ENCODE data around the gene PTPRN2. TPM values are rescaled to one million over a fixed set of nuclear protein-coding genes. Genes with fewer than 3 reads are reported as not detected.

The PTPRN2 gene
- total and polyA plus RNA-seq, 2 of the 8 experiments (the other 6 are each of a cell fraction or from before 2014, with no cell fraction given): 2.6 to 4.5 TPM

- H2BK15ac ChIP-seq (ENCODE audit: low read length): no peak overlapping the region
- no peak overlapping the region for H3K9ac ChIP-seq (replicated peaks in 1 of 4; ENCODE audit: extremely low read depth in 1 of 4, low read depth in 3 of 4, low read length in 3 of 4)
- no peaks in the 10 kb centered on the region for H3K79me1 ChIP-seq (ENCODE audit: low read depth, low read length)
- H3K4ac ChIP-seq (replicated peaks; ENCODE audit: insufficient read length, low read depth, low read length): peak overlapping the region; percentile 16
- H3K9me3 ChIP-seq (ENCODE audit: insufficient read depth in 2 of 2, low read depth in 1 of 2, low read length in 1 of 2): no peaks in the 10 kb centered on the region; a peak in 1 of 4 replicates
- ChIA-PET POLR2A (ENCODE audit: partially characterized antibody) (no interaction called here), CTCF (ENCODE audit: partially characterized antibody) (no interaction called here)
- H4K91ac ChIP-seq (replicated peaks; ENCODE audit: insufficient read length, low read length): peak overlapping the region; percentile 57
- no peak overlapping the region for H2BK120ac ChIP-seq (replicated peaks; ENCODE audit: low read depth, low read length)
- no peaks in the 10 kb centered on the region for H3K79me2 ChIP-seq (ENCODE audit: control insufficient read depth in 1 of 2, insufficient read depth in 2 of 2, low read length in 2 of 2)
- H3K4me1 ChIP-seq (replicated peaks in 1 of 4; ENCODE audit: control insufficient read depth in 3 of 4, insufficient read depth in 4 of 4, low read length in 3 of 4): peaks cover 2 to 8% (median 5%) of the 10 kb centered on the region in 4 experiments; a peak in 6 of 7 replicates
- no peaks in the 10 kb centered on the region; the same call in 1 of the 2 replicates for H3K23me2 ChIP-seq (ENCODE audit: low read depth, low read length)
- no peak overlapping the region for H2BK20ac ChIP-seq (ENCODE audit: low read length)
- H2BK5ac ChIP-seq (ENCODE audit: low read depth, low read length): no peak overlapping the region
- FAIRE-seq (no peak), DNase-seq (ENCODE audit: low read depth in 1 of 2, low spot score in 2 of 2) (no peak)
- H3K14ac ChIP-seq (ENCODE audit: insufficient read length): no peak overlapping the region
- WGBS, 2 experiments (ENCODE audit: extremely low coverage in 1 of 2, insufficient coverage in 1 of 2, insufficient read length in 1 of 2, insufficient replicate concordance in 2 of 2, low coverage in 1 of 2, low lambda C conversion rate in 2 of 2, missing lambda C conversion rate in 1 of 2): 86% methylated on average over 15 of the region's 15 CpGs; no CpG with 5 or more reads in 1 of the 2 experiments
- no peak overlapping the region for H3K27ac ChIP-seq (ENCODE audit: low read depth, low read length)
- H3K18ac ChIP-seq (ENCODE audit: extremely low read depth, low read length): no peak overlapping the region
- H4K5ac ChIP-seq (ENCODE audit: insufficient read length, low read depth, low read length): no peak overlapping the region
- no peak overlapping the region; the same call in 1 of the 2 replicates for H2AK5ac ChIP-seq (ENCODE audit: low read depth, low read length)
- no peak overlapping the region for H3K56ac ChIP-seq (replicated peaks; ENCODE audit: insufficient read length, low read depth, low read length)
- TF ChIP-seq TAF7 (optimal IDR thresholded peaks at IDR 0.05; ENCODE audit: borderline replicate concordance, low read depth, low read length) (no peak), SIRT6 (IDR thresholded peaks at IDR 0.05; ENCODE audit: low read length) (no peak), CTBP2 (IDR thresholded peaks at IDR 0.05; ENCODE audit: borderline replicate concordance, insufficient read depth, insufficient read length, low read length) (no peak), CBX5 (IDR thresholded peaks at IDR 0.05; ENCODE audit: low read depth, low read length) (no peak), SP1 (IDR thresholded peaks at IDR 0.05; ENCODE audit: low read depth, low read length) (no peak), CREB1 (IDR thresholded peaks at IDR 0.05) (no peak), POLR2A (IDR thresholded peaks at IDR 0.05; ENCODE audit: control extremely low read depth in 1 of 2, low read depth in 2 of 2, low read length in 2 of 2) (no peak), SP4 (IDR thresholded peaks at IDR 0.05; ENCODE audit: low read length) (no peak), FOSL1 (IDR thresholded peaks at IDR 0.05; ENCODE audit: insufficient read depth, low read depth, low read length) (no peak), POU5F1 (IDR thresholded peaks at IDR 0.05; ENCODE audit: low read depth, low read length) (no peak)
- H3K4me3 ChIP-seq (ENCODE audit: extremely low read depth in 1 of 4, insufficient read depth in 2 of 4, low read depth in 3 of 4, low read length in 4 of 4): no peak overlapping the region
- no peak overlapping the region; the same call in 1 of the 2 replicates for H2BK12ac ChIP-seq (ENCODE audit: low read depth, low read length)
- no peak overlapping the region for H4K8ac ChIP-seq (ENCODE audit: extremely low read depth, insufficient read depth, low read length)
- H3K36me3 ChIP-seq (ENCODE audit: control insufficient read depth in 2 of 4, insufficient read depth in 4 of 4, low read length in 3 of 4): no peaks in the 10 kb centered on the region; a peak in 1 of 8 replicates
- no peak overlapping the region for H3K23ac ChIP-seq (ENCODE audit: insufficient read length)
- no peaks in the 10 kb centered on the region for H3K27me3 ChIP-seq (replicated peaks in 1 of 4; ENCODE audit: control insufficient read depth in 3 of 4, extremely low read depth in 1 of 4, insufficient read depth in 3 of 4, low read length in 3 of 4)
- no peak overlapping the region for H3K4me2 ChIP-seq (ENCODE audit: insufficient read depth in 1 of 2, low read depth in 2 of 2, low read length in 2 of 2)
- no peaks in the 10 kb centered on the region for H4K20me1 ChIP-seq (replicated peaks in 1 of 2; ENCODE audit: control insufficient read depth in 1 of 2, insufficient read depth in 2 of 2, low read length in 2 of 2)
- H2AFZ ChIP-seq (ENCODE audit: low read length): no peak overlapping the region
Measured at GRCh38 chr7:157800281-157800680, 787.3 kb downstream of the PTPRN2 start.

All from H1 (cell line).